NK-92 treated with Interleukin-12 subunit alpha and Interleukin-12 subunit beta, amount 100 ng/mL, for 24 hours (cell line): ENCODE measurements around the gene NPNT.

Experiments used
- DNase-seq: peaks from one replicate; lab custom pipeline; 2025; lab: John Stamatoyannopoulos, UW

NPNT gene

GRCh38 chr4:105970371-105970770 lies 75.1 kb downstream of the NPNT start:
- no peak for DNase-seq

GRCh38 chr4:105971036-105971435 lies 75.8 kb downstream of the NPNT start:
- DNase-seq, result no peak

- no peak for DNase-seq
These were observed 77.8 kb downstream of the NPNT start for GRCh38 chr4:105972946-105973621.

- no peak for DNase-seq
These were observed 81.6 kb downstream of the NPNT start for GRCh38 chr4:105976915-105977314.

GRCh38 chr4:105978684-105979296 lies 83.5 kb downstream of the NPNT start:
- DNase-seq, result no peak

- no peak for DNase-seq
These were observed 84.2 kb downstream of the NPNT start for GRCh38 chr4:105979506-105979905.

- no peak for DNase-seq
These were observed 93.4 kb downstream of the NPNT start for GRCh38 chr4:105988671-105989070.

GRCh38 chr4:105989485-105990242 lies 94.4 kb downstream of the NPNT start:
- DNase-seq, result no peak

- no peak for DNase-seq
These were observed 95.7 kb downstream of the NPNT start for GRCh38 chr4:105990933-105991332.

- DNase-seq, result no peak
These were observed 96.5 kb downstream of the NPNT start for GRCh38 chr4:105991726-105992125.

GRCh38 chr4:105992641-105993305 lies 97.5 kb downstream of the NPNT start:
- DNase-seq, result no peak

- no peak for DNase-seq
These were observed 98.8 kb downstream of the NPNT start for GRCh38 chr4:105994061-105994460.

GRCh38 chr4:105994841-105995501 lies 99.7 kb downstream of the NPNT start:
- DNase-seq, result no peak

GRCh38 chr4:105996845-105997244 lies 101.6 kb downstream of the NPNT start:
- DNase-seq, result no peak

- DNase-seq, result no peak
These were observed 103.1 kb downstream of the NPNT start for GRCh38 chr4:105998171-105999063.

GRCh38 chr4:106002994-106003393 lies 107.7 kb downstream of the NPNT start:
- no peak for DNase-seq

GRCh38 chr4:106010761-106011160 lies 115.5 kb downstream of the NPNT start:
- no peak for DNase-seq

- no peak for DNase-seq
These were observed 116.1 kb downstream of the NPNT start for GRCh38 chr4:106011387-106011786.

GRCh38 chr4:106017975-106018374 lies 122.7 kb downstream of the NPNT start:
- no peak for DNase-seq

- no peak for DNase-seq
These were observed 124.5 kb downstream of the NPNT start for GRCh38 chr4:106019771-106020170.
